CD14-positive monocyte (primary cell): ENCODE data around the gene IMMP2L. TPM values are rescaled to one million over a fixed set of nuclear protein-coding genes. Genes with fewer than 3 reads are reported as not detected.

Experiments
- DNase-seq, 3 donors: peaks; one replicate each; pipeline ENCODE4 v3.0.0-alpha.2; 2011 to 2022
- H2AFZ ChIP-seq: 2 replicates; pipeline ENCODE4 v1.6.0; 2012; ENCODE audit warnings: mild to moderate bottlenecking, low read depth, low read length, inconsistent platforms; ENCODE audit not compliant: insufficient read depth, poor library complexity, severe bottlenecking
- H3K27ac ChIP-seq, 2 donors: 1 replicate in 1 of 2; 2 replicates in 1 of 2; pipeline ENCODE4 v1.5.1; 2012 to 2013; ENCODE audit warnings: low read length in 2 of 2, control low read depth in 1 of 2, inconsistent platforms in 1 of 2, low read depth in 1 of 2, mild to moderate bottlenecking in 1 of 2
- H3K27me3 ChIP-seq, 2 donors: one replicate each; pipeline versions ENCODE4 v1.6.0 to v1.6.1; 2011 to 2013; ENCODE audit warnings: low read length in 2 of 2; ENCODE audit not compliant: control insufficient read depth in 2 of 2, insufficient read depth in 2 of 2
- H3K36me3 ChIP-seq, 2 donors: replicated peaks in 1 of 2; 1 replicate in 1 of 2; 2 replicates in 1 of 2; pipeline versions ENCODE4 v1.5.1 to v1.6.1; 2012 to 2013; ENCODE audit warnings: low read length in 2 of 2, control low read depth in 1 of 2, inconsistent platforms in 1 of 2, mild to moderate bottlenecking in 1 of 2; ENCODE audit not compliant: insufficient read depth in 2 of 2, control insufficient read depth in 1 of 2
- H3K4me1 ChIP-seq, 2 donors: 1 replicate in 1 of 2; 2 replicates in 1 of 2; pipeline versions ENCODE4 v1.5.1 to v1.6.1; 2012 to 2013; ENCODE audit warnings: low read length in 2 of 2, control low read depth in 1 of 2, inconsistent platforms in 1 of 2, mild to moderate bottlenecking in 1 of 2, moderate library complexity in 1 of 2; ENCODE audit not compliant: insufficient read depth in 2 of 2, control insufficient read depth in 1 of 2
- H3K4me2 ChIP-seq: replicated peaks from 2 replicates; pipeline ENCODE3; 2012; ENCODE audit warnings: low read length, moderate library complexity, mild to moderate bottlenecking; ENCODE audit not compliant: poor library complexity, severe bottlenecking; ENCODE audit errors: extremely low read depth
- H3K4me3 ChIP-seq, 3 experiments: fragments of 200-600 bp in 1 of 3; sonication (generic) in 1 of 3; replicated peaks in 1 of 3; 1 replicate in 2 of 3; 2 replicates in 1 of 3; pipeline ENCODE4 v1.5.1; 2011 to 2013; ENCODE audit warnings: low read length in 3 of 3, mild to moderate bottlenecking in 3 of 3, control low read depth in 2 of 3, low read depth in 2 of 3, inconsistent platforms in 1 of 3, moderate library complexity in 1 of 3
- H3K79me2 ChIP-seq: 2 replicates; pipeline ENCODE4 v1.6.0; 2012; ENCODE audit warnings: mild to moderate bottlenecking, control low read depth, inconsistent platforms, low read length, moderate library complexity; ENCODE audit not compliant: insufficient read depth
- H3K9ac ChIP-seq: 2 replicates; pipeline ENCODE4 v1.6.0; 2017; ENCODE audit warnings: low read length, mild to moderate bottlenecking; ENCODE audit not compliant: insufficient read depth, poor library complexity, severe bottlenecking
- H3K9me3 ChIP-seq, 2 donors: replicated peaks in 1 of 2; 1 replicate in 1 of 2; 2 replicates in 1 of 2; pipeline versions ENCODE4 v1.5.1 to v1.6.1; 2012 to 2013; ENCODE audit warnings: low read length in 2 of 2, control low read depth in 1 of 2; ENCODE audit not compliant: control insufficient read depth in 1 of 2, insufficient read depth in 1 of 2
- H4K20me1 ChIP-seq: 2 replicates; pipeline ENCODE4 v1.6.0; 2012; ENCODE audit warnings: mild to moderate bottlenecking, low read length, control low read depth, moderate library complexity; ENCODE audit not compliant: insufficient read depth
- H3K27ac Mint-ChIP-seq, 7 donors: one replicate each; pipeline ENCODE4 v1.8.0; 2020; ENCODE audit warnings: mild to moderate bottlenecking in 7 of 7, mixed read lengths in 7 of 7, moderate library complexity in 6 of 7, inconsistent platforms in 2 of 7
- H3K27me3 Mint-ChIP-seq, 3 donors: one replicate each; pipeline ENCODE4 v1.8.0; 2021 to 2022; ENCODE audit warnings: low read depth in 3 of 3, mild to moderate bottlenecking in 3 of 3, mixed read lengths in 3 of 3, moderate library complexity in 3 of 3, inconsistent platforms in 1 of 3
- H3K36me3 Mint-ChIP-seq, 2 donors: one replicate each; pipeline ENCODE4 v1.8.0; 2020; ENCODE audit warnings: mixed read lengths in 2 of 2, inconsistent platforms in 1 of 2, mild to moderate bottlenecking in 1 of 2
- H3K4me1 Mint-ChIP-seq: one replicate; pipeline ENCODE4 v1.8.0; 2020; ENCODE audit warnings: mild to moderate bottlenecking, mixed read lengths
- H3K4me3 Mint-ChIP-seq, 2 donors: one replicate each; pipeline ENCODE4 v1.8.0; 2020; ENCODE audit warnings: mild to moderate bottlenecking in 2 of 2, mixed read lengths in 2 of 2, moderate library complexity in 1 of 2
- H3K9me3 Mint-ChIP-seq, 7 donors: one replicate each; pipeline ENCODE4 v1.8.0; 2020 to 2022; ENCODE audit warnings: mixed read lengths in 7 of 7, mild to moderate bottlenecking in 6 of 7, moderate library complexity in 6 of 7, inconsistent platforms in 2 of 7
- CTCF ChIP-seq: fragments of 200-600 bp; IDR thresholded peaks from one replicate; pipeline ENCODE4 v1.8.0; 2022; ENCODE audit warnings: antibody characterized with exemption, mild to moderate bottlenecking
- WGBS: methylation state at CpG from one replicate; pipeline ENCODE4 v1.1.5; 2013; ENCODE audit warnings: missing lambda C conversion rate; ENCODE audit not compliant: insufficient coverage; 5-methylcytosine and 5-hydroxymethylcytosine counted together
- intact Hi-C, 2 donors: fragments of 100-400 bp; cut with micrococcal nuclease; formaldehyde crosslinking; loops; one replicate each; pipeline versions ENCODE4 v1.15.0 to v1.15.1; 2023
- polyA plus RNA-seq, 3 donors: library from polyadenylated mRNA; depleted of rRNA in 1 of 3; unstranded in 2 of 3; stranded (reverse) in 1 of 3; fragments of 300-500 nt in 2 of 3; fragments of >200 nt in 1 of 3; fragmentation: Illumina TruSeq in 2 of 3; gene quantifications; 1 replicate in 2 of 3; 2 replicates in 1 of 3; pipeline ENCODE4 v1.2.3, GENCODE V29; 2012 to 2021

Gene IMMP2L
- polyA plus RNA-seq, 3 donors: 1.9 to 6.4 (median 6.2) TPM

GRCh38 chr7:111564078-111564477 lies 1.8 kb upstream of the IMMP2L start:
- Histone ChIP-seq H3K9ac (no peak overlapping the region), H3K36me3 (no peaks in the 10 kb centered on the region), H3K4me2 (no peak overlapping the region), H2AFZ (peak overlapping the region; percentile 94), H4K20me1 (no peaks in the 10 kb centered on the region), H3K4me1 (peaks cover 13 to 16% of the 10 kb centered on the region in 2 donors), H3K4me3 (no peak overlapping the region), H3K27me3 (no peaks in the 10 kb centered on the region), H3K27ac (no peak overlapping the region), H3K79me2 (no peaks in the 10 kb centered on the region), H3K9me3 (no peaks in the 10 kb centered on the region)
- DNase-seq: no peak
- TF ChIP-seq CTCF: no peak
- WGBS: no CpG with 5 or more reads among the region's 1 CpG
- Mint-ChIP-seq H3K9me3 (peaks cover 0 to 2% (median 0%) of the 10 kb centered on the region in 7 donors), H3K4me3 (no peak overlapping the region), H3K36me3 (no peaks in the 10 kb centered on the region), H3K4me1 (peaks cover 14% of the 10 kb centered on the region), H3K27me3 (peaks cover 0 to 7% (median 2%) of the 10 kb centered on the region in 3 donors), H3K27ac (no peak overlapping the region)
- intact Hi-C loops: no loop called here

- H3K4me3 ChIP-seq: peak overlapping the region; percentile 45 to 81 (median 79)
- peak overlapping the region; percentile 85 for H3K9ac ChIP-seq
- H2AFZ ChIP-seq: peak overlapping the region; percentile 94
- peak overlapping the region in 4 of 7 donors; percentile 15 to 82 (median 33) for H3K27ac Mint-ChIP-seq
- H3K4me3 Mint-ChIP-seq: peak overlapping the region; percentile 78 to 93
- no CpG with 5 or more reads among the region's 7 CpGs for WGBS
- H3K4me2 ChIP-seq: peak overlapping the region; percentile 85
- peaks cover 14% of the 10 kb centered on the region for H3K4me1 Mint-ChIP-seq
- no peaks in the 10 kb centered on the region for H3K9me3 Mint-ChIP-seq
- H3K27me3 ChIP-seq: no peaks in the 10 kb centered on the region
- DNase-seq: no peak
- peaks cover 0 to 9% of the 10 kb centered on the region in 2 donors for H3K36me3 Mint-ChIP-seq
- H3K4me1 ChIP-seq: peaks cover 13 to 16% of the 10 kb centered on the region in 2 donors
- H4K20me1 ChIP-seq: no peaks in the 10 kb centered on the region
- no peaks in the 10 kb centered on the region for H3K79me2 ChIP-seq
- TF ChIP-seq CTCF: no peak
- H3K27ac ChIP-seq: peak overlapping the region in 1 of 2 donors; percentile 75
- no peaks in the 10 kb centered on the region for H3K36me3 ChIP-seq
- no peaks in the 10 kb centered on the region for H3K9me3 ChIP-seq
- no peaks in the 10 kb centered on the region for H3K27me3 Mint-ChIP-seq
- intact Hi-C loops: no loop called here
These were observed 713 bp downstream of the IMMP2L start for GRCh38 chr7:111561654-111561903.
